A172 (cell line): Measurements from ENCODE around the gene PTHLH. TPM values are rescaled to one million over a fixed set of nuclear protein-coding genes. Genes with fewer than 3 reads are reported as not detected.

Experiments
- DNase-seq: peaks from one replicate; pipeline ENCODE4 v3.0.0-alpha.2; 2015; ENCODE audit warnings: low spot score
- total RNA-seq: library from RNA; depleted of rRNA; stranded (reverse); fragments of >200 nt; shearing (Covaris generic); gene quantifications from 2 replicates; pipeline ENCODE4 v1.2.3, GENCODE V29; 2014; rRNA removed

PTHLH gene
- total RNA-seq, result 0.41 and 3.1 TPM in 2 replicates

DNA sequence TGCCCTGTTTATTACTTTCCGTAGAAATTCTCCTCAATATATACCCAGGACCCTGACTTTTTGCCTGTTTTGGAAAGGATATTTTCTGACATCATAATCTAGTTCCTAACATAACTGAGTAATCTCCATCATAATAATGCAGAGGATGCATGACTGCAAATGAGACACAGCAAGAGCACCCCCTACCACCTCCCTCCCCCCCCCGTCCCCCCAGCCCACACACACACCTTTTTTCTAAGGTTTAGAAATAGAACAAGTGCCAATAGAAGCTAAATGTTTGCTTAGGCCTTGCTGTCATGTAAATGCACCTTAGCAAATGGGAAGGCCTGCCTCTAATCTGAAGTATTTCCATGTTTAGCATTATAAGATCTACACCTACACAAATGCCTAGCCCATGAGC is at the start of gene PTHLH:
TSS of gene PTHLH (minus strand) at position 13 of the 400 bp plus-strand sequence. CDS start 3,239 bp downstream, outside the sequence.
- no peak for DNase-seq

- no peak for DNase-seq
These were observed 49.2 kb upstream of the PTHLH start for GRCh38 chr12:28021704-28022103.

DNA sequence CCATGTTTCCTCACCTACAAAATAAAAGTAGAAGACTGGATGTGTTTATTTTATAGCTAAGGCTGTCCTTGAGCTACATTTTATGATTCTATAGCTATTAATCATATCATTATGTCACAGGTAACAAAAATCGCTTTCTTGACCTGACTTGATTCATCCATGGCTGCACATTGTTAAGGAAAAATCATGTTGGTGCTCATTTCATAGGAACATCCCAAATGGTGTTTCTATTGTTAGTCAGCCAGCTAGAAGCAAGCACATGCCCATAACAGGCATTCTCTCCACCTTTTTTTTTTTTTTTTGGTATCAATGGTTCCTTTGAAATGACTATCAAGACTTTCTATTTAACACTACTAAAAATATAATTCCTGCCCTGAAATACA is 45.3 kb upstream of the PTHLH start:
- DNase-seq, result no peak

DNA sequence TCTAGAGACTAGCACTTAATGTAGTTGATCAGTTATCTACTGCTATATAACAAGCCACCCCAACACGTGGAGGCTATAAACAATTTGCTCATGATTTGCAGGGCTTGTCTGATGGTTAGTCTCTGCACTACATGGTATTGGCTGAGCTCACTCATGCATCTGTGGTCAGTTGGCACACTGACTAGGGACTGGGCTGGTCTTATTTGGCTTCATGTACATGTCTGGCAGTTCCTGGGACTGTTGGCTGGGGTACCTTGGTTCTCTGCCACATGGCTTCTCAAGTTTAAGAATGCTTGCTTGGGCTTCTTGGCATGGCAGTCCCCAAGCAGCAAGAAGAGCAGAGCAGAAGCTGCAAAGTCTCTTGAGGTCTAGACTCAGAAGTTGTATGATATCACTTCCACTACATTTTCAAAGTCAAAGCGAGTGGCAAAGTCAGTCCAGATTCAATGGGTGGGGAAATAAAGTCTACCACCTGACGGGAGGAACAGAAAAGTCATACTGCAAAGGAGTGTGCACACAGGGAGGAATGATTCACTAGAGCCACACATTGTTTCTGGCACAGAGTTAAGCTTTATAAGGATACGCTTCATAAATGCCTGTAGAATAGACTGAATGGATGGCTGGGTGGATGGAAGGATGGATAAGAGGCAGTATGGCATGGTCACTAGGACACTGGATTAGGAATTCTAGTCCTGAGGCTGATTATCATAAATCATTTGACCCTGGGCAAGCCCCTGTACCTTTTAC is 44.8 kb upstream of the PTHLH start:
- DNase-seq, result no peak

GRCh38 chr12:28015165-28015564 is 42.6 kb upstream of the PTHLH start:
- DNase-seq, result no peak

- DNase-seq, result no peak
These were observed 41.7 kb upstream of the PTHLH start for GRCh38 chr12:28014196-28014595.

GRCh38 chr12:28012333-28012918 is 39.9 kb upstream of the PTHLH start:
- DNase-seq, result no peak

DNA sequence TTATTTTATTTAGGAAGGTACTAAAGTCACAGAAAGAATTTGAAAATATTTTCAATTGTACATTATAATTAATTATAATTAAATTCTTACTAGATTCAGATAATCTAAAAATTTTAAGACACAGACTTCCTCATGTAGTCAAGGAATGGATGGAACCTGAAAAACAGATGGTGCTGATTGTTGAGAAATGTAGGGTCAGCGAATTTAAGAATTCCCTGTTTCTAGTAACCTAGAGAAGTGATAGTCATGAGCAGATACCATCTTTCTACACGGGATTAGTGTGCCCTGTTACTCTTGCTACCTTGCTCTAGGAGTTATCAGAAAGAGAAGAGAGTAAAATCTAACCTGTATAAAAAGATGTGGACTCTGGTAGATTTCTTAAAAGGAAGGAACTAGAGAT is 37.5 kb upstream of the PTHLH start:
- no peak for DNase-seq

DNA sequence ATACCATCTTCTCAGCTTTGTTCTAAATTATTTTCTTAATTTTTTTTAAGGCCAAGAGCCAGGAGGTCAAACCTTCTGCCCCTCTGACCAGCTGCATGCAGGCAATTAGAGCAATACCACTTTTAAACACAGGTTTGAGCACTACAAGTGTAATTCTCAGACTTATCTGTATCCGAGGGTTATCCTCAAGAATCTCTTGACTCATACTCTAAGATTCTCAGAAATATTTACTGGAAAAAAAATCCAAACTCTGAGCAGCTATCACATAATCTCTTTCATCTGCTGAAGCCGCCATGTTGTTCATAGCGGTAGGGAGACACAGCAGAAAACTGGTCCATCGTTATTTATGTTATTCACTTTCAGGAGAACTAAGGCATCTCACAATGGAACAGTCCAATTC is 27.4 kb upstream of the PTHLH start:
- no peak for DNase-seq

- no peak for DNase-seq
These were observed 27.0 kb upstream of the PTHLH start for GRCh38 chr12:27999521-27999920.

DNA sequence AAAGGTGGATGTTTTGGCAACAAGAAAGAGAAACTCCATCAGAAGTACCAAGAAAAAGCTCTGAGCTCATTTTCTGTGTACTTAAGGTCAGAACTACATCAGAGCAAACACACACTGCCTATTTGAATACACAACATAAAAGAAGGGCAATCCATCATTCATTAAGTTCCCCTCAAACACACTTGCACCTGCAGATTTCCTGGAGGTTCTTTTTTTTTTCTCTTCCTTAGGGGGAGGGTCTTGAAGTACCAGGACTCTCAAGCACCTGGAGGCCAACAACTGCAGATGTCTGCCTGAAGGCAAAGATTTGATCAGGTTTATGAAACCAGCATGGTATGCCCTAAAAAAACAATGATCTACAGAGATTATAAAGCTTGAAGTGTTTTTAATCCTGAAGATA is 26.1 kb upstream of the PTHLH start:
- no peak for DNase-seq

DNA sequence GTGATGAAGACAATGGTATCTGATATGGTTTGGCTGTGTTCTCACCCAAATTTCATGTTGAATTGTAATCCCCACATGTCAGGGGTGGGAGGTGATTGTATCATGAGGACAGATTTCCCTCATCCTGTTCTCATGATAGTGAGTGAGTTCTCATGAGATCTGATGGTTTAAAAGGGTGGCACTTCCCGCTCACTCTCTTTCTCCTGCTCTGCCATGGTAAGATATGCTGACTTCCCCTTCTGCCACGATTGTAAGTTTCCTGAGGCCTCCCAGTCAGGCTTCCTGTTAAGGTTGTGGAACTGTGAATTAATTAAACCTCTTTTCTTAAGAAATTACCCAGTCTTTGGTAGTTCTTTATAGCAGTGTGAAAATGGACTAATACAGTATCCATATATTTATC is 25.6 kb upstream of the PTHLH start:
- DNase-seq, result no peak

DNA sequence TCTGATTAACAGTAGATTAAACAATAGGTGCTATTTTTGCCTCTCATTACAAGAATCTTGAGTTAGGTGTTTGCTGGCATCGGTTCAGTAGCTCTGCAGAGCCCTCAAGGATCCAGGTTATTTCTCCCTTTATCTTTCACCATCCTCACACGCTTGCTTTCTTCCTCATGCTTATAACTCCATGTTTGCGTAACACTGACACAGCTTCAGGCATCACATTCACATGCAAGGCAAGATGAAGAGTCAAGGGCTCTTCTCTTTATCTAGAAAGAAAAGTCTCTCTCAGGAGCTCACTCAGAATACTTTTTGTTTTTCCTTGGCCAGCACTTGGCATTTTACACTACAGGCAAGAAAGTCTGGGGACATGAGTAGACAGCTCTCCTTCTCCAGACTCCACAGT is 24.2 kb upstream of the PTHLH start:
- no peak for DNase-seq

GRCh38 chr12:27995406-27995805 is 22.9 kb upstream of the PTHLH start:
- DNase-seq, result no peak

- no peak for DNase-seq
These were observed 16.2 kb upstream of the PTHLH start for GRCh38 chr12:27988594-27989233.

DNA sequence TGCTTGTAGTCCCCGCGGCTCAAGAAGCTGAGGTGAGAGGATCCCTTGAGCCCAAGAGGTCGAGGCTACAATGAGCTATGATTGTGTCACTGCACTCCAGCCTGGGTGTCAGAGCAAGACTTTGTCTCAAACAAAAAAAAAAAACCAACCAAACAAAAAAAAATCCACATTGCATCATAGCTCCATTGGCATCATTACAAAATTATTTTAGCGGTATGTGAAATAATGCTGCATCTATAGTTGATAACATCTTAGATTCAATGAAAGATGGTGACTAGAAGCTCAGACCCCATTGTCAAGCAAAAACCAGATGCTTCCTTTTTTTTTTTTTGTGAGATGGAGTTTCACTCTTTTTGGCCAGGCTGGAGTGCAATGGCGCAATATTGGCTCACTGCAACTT is 14.8 kb upstream of the PTHLH start:
- DNase-seq, result no peak

GRCh38 chr12:27984275-27984674 is 11.7 kb upstream of the PTHLH start:
- peak; percentile 75 for DNase-seq

GRCh38 chr12:27982951-27983350 is 10.4 kb upstream of the PTHLH start:
- DNase-seq, result no peak

- no peak for DNase-seq
These were observed 9.9 kb upstream of the PTHLH start for GRCh38 chr12:27982385-27982784.

GRCh38 chr12:27981874-27982273 is 9.3 kb upstream of the PTHLH start:
- DNase-seq, result peak; percentile 77

DNA sequence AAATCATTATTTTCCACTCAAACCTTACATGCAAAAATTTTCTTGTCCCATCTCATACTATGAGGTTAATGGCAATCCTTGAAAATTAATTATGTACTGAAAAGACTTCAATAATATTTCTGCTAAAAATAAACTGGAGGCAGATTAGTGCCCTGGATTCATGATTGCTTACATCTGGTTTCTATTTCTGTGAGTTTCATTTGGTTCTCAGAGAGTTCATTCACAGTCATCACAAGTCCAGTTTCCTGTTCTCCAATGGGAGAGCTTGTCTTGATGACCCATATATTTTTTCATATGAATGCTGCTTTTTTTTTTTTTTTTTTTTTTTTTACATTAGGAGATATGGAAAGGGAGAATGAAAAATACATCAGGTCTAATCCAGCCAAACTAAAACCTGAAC is 6.6 kb upstream of the PTHLH start:
- no peak for DNase-seq

GRCh38 chr12:27975222-27976136 is 2.9 kb upstream of the PTHLH start:
- DNase-seq, result peak; percentile 47
